Measurements from ENCODE around the gene ZSCAN22. TPM values are rescaled to one million over a fixed set of nuclear protein-coding genes. Genes with fewer than 3 reads are reported as not detected.

The ZSCAN22 gene
- total RNA-seq, 2 donors from 2014 or later: 1.6 to 2.6 TPM

GRCh38 chr19:58380037-58380661 lies 53.4 kb downstream of the ZSCAN22 start:
- H3K27me3 ChIP-seq: no peaks in the 10 kb centered on the region
- H3K4me3 ChIP-seq: peak overlapping the region; percentile 81 to 86
- H3K9me3 ChIP-seq: no peaks in the 10 kb centered on the region
- DNase-seq (ENCODE audit: low spot score): no peak
- TF ChIP-seq CTCF (IDR thresholded peaks at IDR 0.05): no peak
- peak overlapping the region; percentile 93 to 97 for H3K27ac ChIP-seq
- H3K4me1 ChIP-seq: peaks cover 0 to 24% of the 10 kb centered on the region in 2 donors
- H3K36me3 ChIP-seq: no peaks in the 10 kb centered on the region

- Histone ChIP-seq H3K4me1 (peaks cover 0 to 30% of the 10 kb centered on the region in 2 donors), H3K36me3 (no peaks in the 10 kb centered on the region), H3K9me3 (no peaks in the 10 kb centered on the region), H3K4me3 (peak within 1 kb of the TSS; percentile 81 to 86), H3K27ac (peak within 1 kb of the TSS; percentile 93 to 97), H3K27me3 (no peaks in the 10 kb centered on the region)
- peak; percentile 99 for DNase-seq (ENCODE audit: low spot score)
- TF ChIP-seq CTCF (IDR thresholded peaks at IDR 0.05): peak in 1 of 2 donors; percentile 14
Measured at GRCh38 chr19:58380662-58381459, 54.1 kb downstream of the ZSCAN22 start, which contains the start of gene ZNF837. Gene ZNF837, minus strand, starts transcription at chr19:58381030. Its CDS starts 11,698 bp downstream, at chr19:58369332.

- H3K4me1 ChIP-seq: peaks cover 0 to 36% of the 10 kb centered on the region in 2 donors
- no peak for DNase-seq (ENCODE audit: low spot score)
- H3K27ac ChIP-seq: peak overlapping the region; percentile 93 to 97
- H3K9me3 ChIP-seq: no peaks in the 10 kb centered on the region
- H3K27me3 ChIP-seq: no peaks in the 10 kb centered on the region
- peak overlapping the region; percentile 81 to 86 for H3K4me3 ChIP-seq
- no peak for TF ChIP-seq CTCF (IDR thresholded peaks at IDR 0.05)
- H3K36me3 ChIP-seq: no peaks in the 10 kb centered on the region
Measured at GRCh38 chr19:58381460-58382212, 54.8 kb downstream of the ZSCAN22 start.

GRCh38 chr19:58382997-58383603 lies 56.3 kb downstream of the ZSCAN22 start:
- no peak for DNase-seq (ENCODE audit: low spot score)
- H3K27me3 ChIP-seq: no peaks in the 10 kb centered on the region
- no peak for TF ChIP-seq CTCF (IDR thresholded peaks at IDR 0.05)
- H3K9me3 ChIP-seq: no peaks in the 10 kb centered on the region
- no peak overlapping the region for H3K4me3 ChIP-seq
- peaks cover 2% of the 10 kb centered on the region for H3K36me3 ChIP-seq
- no peak overlapping the region for H3K27ac ChIP-seq
- peaks cover 0 to 44% of the 10 kb centered on the region in 2 donors for H3K4me1 ChIP-seq

GRCh38 chr19:58385313-58385890 lies 58.6 kb downstream of the ZSCAN22 start:
- peak overlapping the region in 1 of 2 donors; percentile 78 for H3K4me3 ChIP-seq
- DNase-seq (ENCODE audit: low spot score): no peak
- H3K27me3 ChIP-seq: no peaks in the 10 kb centered on the region
- H3K9me3 ChIP-seq: no peaks in the 10 kb centered on the region
- peak overlapping the region; percentile 97 to 99 for H3K27ac ChIP-seq
- H3K36me3 ChIP-seq: peaks cover 21% of the 10 kb centered on the region
- peaks cover 0 to 34% of the 10 kb centered on the region in 2 donors for H3K4me1 ChIP-seq
- TF ChIP-seq CTCF (IDR thresholded peaks at IDR 0.05): no peak

All from right atrium auricular region (tissue), 2 donors.